ENCODE data around the gene VGF.
"Not testable (repeated sequence)": the region's sequence is repeated elsewhere in the genome, so short reads cannot be mapped to it uniquely, and the experiment has no call there.

VGF gene

DNA sequence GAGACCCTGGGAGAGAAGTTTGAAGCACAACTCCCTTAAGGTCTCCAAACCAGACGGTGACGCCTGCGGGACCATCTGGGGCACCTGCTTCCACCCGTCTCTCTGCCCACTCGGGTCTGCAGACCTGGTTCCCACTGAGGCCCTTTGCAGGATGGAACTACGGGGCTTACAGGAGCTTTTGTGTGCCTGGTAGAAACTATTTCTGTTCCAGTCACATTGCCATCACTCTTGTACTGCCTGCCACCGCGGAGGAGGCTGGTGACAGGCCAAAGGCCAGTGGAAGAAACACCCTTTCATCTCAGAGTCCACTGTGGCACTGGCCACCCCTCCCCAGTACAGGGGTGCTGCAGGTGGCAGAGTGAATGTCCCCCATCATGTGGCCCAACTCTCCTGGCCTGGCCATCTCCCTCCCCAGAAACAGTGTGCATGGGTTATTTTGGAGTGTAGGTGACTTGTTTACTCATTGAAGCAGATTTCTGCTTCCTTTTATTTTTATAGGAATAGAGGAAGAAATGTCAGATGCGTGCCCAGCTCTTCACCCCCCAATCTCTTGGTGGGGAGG is 27.6 kb downstream of the VGF start:
- no peak for DNase-seq (ENCODE audit: low read depth)

DNA sequence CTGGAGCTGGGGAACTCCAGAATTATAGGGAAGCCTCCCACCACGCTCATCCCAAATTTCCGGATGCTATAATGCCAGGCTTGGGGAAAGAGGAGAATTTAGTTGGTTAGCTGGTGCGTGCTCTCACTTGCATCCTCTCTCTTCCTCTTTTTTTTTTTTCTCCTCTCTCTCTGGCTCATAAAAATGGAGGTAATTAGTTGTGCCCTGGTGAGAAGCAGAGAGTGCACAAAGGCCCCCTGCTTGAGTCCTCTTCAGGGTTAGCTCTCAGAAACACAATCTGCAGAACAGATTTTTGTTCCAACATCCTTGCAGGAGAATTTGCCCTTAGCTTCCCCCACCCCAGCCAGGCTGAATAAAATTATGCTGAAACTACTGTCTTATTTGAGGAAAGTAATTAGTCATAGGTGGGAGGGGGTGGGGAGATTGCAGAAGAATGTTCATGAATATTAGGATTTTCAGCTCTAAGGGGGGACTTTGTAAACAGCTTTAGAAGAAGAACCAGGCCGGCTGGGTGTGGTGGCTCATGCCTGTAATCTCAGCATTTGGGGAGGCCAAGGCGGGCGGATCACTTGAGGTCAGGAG is 30.9 kb downstream of the VGF start:
- peak; percentile 61 for DNase-seq (ENCODE audit: low read depth)

DNA sequence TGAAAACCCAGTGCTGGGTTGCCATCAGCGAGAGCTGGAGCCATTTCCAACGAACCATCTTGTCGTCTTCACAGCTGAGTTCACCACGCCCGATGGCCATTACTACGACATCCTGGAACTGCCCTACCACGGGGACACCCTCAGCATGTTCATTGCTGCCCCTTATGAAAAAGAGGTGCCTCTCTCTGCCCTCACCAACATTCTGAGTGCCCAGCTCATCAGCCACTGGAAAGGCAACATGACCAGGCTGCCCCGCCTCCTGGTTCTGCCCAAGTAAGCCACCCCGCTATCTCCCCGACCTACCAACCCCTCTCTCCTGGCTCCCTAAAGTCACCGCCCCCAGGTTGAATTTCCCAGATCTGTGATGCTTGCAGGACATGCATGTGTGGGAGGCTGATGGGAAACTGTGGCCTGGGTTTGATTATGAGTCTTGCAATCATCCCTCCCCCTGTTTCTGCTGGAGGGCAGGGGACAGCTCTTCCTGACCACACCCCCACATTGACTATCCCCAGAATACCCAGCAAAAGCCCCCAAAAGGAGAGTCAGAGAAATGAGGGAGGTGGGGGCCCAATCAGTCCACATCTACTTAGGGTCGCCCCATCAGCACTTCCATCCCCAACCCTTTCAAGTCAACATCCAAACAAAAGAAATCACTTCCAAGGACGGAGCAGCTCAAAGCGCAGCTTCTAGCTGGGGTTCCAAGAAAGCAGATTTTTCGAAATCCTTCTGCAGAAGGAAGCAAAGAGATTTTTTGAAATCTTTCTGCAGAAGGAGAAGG is 31.6 kb downstream of the VGF start:
- DNase-seq (ENCODE audit: low read depth) = no peak

DNA sequence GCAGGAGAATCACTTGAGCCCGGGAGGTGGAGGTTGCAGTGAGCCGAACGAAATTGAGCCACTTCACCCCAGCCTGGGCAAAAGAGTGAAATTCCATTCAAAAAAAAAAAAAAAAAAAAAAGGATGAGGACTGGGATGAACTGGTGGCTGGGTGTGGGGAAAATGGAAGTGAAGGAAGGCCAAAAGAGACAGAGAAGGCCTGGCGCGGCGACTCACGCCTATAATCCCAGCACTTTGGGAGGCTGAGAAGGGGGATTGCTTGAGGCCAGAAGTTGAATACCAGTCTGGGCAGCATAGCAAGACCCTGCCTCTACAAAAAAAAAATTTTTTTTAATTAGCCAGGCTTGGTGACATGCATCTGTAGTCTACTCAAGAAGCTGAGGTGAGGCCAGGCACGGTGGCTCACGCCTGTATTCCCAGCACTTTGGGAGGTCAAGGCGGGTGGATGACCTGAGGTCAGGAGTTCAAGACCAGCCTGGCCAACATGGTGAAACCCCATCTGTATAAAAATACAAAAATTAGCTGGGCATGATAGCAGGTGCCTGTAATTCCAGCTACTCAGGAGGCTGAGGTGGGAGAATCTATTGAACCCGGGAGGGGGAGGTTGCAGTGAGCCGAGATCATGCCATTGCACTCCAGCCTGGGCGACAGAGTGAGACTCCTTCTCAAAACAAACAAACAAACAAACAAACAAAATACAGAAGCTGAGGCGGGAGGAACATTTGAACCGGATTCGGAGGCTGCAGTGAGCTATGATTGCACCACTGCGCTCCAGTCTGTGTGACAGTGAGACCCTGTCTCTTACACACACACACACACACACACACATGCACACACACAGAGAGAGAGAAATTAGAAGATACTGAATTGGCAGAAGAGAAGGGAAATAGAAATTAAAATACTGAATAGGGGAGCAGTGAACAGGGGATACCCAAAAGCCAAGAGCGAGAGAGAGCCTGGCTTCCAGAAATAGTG is 32.5 kb downstream of the VGF start:
- DNase-seq (ENCODE audit: low read depth) = not testable (repeated sequence)

DNA sequence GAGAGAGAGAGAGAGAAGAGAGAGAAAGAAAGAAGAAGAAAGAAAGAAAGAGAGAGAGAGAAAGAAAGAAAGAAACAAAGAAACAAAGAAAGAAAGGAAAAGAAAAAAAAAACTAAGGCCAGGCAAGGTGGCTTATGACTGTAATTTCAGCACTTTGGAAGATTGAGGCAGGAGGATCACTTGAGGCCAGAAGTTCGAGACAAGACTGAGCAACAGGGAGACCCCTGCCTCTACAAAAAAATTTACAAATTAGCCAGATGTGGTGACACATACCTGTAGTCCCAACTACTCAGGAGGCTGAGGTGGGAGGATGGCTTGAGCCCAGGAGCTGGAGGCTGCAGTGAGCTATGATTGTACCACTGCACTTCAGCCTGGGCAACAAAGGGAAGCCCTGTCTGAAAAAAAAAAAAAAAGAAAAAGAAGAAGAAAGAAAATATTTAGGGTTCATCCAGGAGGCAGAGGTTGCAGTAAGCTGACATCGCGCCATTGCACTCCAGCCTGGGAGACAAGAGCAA is 35.7 kb downstream of the VGF start:
- DNase-seq (ENCODE audit: low read depth) = no peak

DNA sequence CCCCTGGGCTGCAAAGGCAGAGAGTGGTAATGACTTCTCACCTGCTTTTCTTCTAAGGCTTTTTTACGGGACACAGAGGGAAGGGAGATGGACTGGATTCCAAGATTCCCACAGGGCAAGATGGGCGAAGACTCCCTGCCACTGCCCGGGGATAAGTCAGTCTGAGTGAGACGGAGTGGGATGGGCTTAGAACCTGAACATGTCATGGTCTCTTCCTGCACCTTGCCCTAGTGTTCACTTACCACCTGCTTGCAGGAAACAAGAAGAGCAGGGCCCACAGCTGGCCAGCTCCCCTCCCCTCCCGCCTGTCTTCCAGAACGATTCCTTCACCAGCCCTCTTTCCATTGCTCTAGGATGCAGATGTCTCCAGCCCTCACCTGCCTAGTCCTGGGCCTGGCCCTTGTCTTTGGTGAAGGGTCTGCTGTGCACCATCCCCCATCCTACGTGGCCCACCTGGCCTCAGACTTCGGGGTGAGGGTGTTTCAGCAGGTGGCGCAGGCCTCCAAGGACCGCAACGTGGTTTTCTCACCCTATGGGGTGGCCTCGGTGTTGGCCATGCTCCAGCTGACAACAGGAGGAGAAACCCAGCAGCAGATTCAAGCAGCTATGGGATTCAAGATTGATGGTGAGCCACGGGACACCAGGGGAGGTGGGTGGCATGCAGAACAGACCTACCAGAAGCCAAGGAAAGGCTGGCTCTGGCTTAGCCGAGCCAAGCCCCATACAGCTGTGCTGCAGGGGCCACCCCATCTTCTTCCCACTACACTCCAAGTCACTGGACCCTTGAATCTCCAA is 37.1 kb downstream of the VGF start:
- DNase-seq (ENCODE audit: low read depth) = peak; percentile 56

DNA sequence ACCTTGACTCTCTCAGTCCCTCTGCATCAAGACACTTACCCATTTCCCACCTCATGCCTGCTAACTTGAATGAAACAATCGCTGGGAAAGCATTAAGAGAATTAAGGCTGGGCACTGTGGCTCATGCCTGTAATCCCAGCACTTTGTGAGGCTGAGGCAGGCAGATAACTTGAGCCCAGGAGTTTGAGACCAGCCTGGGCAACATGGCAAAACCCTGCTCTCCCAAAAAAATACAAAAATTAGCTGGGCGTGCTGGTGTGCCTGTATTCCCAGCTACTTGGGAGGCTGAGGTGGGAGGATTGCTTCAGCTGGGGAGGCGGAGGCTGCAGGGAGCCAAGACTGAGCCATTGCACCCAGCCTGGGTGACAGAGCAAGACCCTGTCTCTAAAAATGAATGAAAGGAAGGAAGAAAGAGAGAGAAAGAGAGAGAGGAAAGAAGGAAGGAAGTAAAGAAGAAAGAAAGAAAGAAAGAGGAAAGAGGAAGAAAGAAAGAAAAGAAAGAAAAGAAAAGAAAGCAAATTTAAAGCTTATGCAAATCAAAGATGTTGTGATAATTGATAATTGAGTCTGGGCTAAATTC is 37.8 kb downstream of the VGF start:
- DNase-seq (ENCODE audit: low read depth) = no peak

DNA sequence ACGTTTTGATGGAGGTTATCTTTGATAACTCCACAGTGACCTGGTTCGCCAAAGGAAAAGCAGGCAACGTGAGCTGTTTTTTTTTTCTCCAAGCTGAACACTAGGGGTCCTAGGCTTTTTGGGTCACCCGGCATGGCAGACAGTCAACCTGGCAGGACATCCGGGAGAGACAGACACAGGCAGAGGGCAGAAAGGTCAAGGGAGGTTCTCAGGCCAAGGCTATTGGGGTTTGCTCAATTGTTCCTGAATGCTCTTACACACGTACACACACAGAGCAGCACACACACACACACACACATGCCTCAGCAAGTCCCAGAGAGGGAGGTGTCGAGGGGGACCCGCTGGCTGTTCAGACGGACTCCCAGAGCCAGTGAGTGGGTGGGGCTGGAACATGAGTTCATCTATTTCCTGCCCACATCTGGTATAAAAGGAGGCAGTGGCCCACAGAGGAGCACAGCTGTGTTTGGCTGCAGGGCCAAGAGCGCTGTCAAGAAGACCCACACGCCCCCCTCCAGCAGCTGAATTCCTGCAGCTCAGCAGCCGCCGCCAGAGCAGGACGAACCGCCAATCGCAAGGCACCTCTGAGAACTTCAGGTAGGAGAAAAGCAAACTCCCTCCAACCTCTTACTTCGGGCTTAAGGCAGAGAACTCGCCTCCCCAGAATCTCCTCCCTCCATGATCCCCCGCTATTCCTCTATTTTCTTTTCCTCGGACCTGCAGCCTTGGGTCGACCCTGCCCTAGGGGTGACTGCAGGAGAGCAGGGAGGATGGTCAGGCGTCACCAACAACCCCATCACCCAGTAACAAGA is 38.5 kb downstream of the VGF start, which contains the start of gene SERPINE1:
SERPINE1 (plus strand) TSS at position 454 of the 809 bp plus-strand sequence. CDS start 1,290 bp downstream, outside the sequence.
- peak; percentile 98 for DNase-seq (ENCODE audit: low read depth)

DNA sequence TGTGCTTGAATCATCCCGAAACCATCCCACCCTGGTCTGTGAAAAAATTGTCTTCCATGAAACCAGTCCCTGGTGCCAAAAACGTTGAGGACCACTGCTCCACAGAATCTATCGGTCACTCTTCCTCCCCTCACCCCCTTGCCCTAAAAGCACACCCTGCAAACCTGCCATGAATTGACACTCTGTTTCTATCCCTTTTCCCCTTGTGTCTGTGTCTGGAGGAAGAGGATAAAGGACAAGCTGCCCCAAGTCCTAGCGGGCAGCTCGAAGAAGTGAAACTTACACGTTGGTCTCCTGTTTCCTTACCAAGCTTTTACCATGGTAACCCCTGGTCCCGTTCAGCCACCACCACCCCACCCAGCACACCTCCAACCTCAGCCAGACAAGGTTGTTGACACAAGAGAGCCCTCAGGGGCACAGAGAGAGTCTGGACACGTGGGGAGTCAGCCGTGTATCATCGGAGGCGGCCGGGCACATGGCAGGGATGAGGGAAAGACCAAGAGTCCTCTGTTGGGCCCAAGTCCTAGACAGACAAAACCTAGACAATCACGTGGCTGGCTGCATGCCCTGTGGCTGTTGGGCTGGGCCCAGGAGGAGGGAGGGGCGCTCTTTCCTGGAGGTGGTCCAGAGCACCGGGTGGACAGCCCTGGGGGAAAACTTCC is 39.2 kb downstream of the VGF start:
- DNase-seq (ENCODE audit: low read depth) = peak; percentile 80

DNA sequence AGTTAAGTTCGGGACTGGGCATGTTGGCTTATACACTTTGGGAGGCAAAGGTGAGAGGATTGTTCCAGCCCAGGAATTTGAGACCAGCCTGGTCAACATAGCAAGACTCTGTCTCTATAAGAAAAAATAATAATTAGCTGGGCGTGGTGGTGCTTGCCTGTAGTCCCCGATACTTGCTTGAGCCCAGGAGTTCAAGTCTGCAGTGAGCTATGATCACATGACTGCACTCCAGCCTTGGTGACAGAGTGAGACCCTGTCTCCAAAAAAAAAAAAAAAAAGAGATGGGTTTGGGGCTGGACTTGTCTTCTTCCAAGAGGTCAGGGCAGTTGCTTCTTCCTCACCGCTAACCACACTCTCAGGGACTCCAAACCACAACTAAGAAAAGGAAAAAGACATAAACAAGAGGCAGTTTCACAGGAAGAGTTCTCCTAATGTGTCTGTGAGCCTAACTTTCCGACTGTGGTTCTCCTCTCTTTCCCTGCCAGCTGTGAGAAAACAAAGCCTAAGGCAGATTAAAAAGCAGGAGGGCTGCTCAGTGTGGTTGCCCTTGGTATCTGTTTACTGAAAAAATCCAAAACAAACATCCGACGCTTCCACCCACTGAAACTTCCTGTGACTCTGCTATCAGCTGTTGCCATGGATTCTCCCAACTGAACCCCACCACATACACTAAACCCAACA is 40.9 kb downstream of the VGF start:
- DNase-seq (ENCODE audit: low read depth) = peak; percentile 85

DNA sequence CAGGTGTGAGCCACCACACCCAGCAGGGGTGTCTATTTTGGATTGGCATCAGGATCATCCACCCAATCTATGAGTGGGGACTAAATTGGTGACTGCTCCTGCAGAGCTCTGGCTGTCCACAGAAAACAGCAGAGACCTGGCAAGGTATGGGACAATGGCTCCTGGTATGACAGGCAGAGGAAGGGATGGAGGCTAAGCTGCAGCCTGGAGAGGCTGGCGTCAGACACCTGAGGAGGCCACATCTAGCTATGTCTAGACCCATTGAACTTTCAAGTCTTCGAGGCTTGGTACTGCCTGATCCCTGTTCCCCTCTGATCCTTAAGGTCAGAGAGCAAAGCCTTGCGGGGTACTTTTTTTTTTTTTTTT is 41.7 kb downstream of the VGF start:
- no peak for DNase-seq (ENCODE audit: low read depth)

DNA sequence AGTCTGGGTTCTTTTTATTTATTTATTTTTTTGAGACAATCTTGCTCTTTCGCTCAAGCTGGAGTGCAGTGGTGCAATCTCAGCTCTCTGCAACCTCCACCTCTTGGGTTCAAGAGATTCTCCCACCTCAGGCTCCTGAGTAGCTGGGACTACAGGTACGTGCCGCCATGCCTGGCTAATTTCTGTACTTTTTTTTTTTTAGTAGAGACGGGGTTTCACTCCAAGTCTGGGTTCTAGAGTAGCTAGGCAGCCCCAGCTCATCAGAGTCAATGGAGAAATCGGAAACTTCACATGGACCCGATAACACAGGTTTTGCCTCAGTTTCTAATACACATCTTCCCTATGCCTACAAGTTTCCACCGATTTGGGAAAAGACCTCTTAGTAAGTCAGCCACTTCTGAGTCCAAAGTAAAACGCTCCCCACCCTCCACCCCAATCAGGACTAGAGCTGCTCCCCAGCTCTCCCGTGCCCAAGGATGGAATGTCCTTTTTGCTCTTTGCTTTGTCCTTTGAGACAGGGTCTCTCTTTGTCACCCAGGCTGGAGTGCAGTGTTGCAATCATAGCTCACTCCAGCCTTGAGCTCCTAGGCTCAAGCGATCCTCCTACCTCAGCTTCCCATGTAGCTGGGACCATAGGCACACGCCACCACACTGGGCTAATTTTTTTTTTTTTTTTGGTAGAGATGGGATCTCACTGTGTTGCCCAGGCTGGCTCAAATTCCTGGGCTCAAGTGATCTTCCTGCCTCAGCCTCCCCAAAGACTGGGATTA is 42.3 kb downstream of the VGF start:
- DNase-seq (ENCODE audit: low read depth) = no peak

DNA sequence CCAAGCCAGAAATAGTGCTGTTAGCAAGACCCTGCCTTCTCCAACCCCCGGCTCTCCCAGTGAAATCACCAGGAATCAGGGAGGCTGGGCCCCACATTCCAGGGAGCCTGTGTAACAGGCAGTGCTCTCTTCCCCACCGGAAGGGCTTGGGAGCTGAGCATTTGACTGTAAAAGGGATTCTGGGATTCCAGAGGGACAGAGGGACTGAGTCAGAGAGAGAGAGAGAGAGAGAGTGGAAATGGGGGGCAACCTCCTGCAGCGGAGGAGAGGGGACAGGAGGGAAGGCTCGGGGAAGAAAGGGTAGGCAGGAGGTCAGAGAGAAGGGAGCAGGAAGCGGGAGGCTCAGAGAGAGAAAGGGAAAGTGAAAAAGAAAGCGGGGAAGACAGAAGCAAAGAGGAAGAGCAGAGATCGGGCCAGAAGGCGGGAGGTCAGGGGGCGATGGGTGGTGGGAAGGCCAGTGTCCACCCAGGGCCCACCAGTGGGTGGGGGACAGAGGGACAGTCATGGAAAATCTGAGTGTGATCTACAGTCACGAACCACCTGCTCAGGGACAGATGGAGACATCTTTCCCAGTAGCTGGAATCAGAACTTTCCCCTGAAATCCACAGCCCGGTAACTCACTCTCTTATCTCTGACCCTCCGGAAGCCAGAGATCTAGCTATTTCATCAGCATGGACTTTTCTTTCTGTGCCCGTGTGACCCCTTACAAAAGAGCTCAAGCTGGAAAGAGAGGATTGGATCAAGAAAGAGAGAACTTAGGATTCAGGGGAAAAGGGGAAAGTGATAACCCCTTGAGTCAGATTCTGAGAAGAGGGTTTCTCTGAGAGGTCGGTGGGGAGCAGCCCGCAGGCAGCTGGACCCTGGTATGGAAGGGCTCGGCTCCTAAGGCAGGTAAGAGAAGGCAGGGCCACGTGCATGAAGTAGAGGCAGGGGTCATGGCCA is 43.1 kb downstream of the VGF start:
- DNase-seq (ENCODE audit: low read depth) = peak; percentile 98

DNA sequence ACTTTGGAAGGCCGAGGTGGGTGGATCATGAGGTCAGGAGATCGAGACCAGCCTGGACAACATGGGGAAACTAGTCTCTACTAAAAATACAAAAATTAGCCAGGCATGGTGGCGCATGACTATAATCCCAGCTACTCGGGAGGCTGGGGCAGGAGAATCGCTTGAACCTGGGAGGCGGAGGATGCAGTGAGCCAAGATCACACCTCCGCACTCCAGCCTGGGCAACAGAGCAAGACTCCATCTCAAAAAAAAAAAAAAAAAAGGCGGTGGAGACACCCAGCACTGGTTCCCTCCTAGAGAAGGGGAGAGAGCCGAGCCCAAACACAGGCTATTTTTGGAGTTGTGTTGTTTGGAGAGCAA is 43.8 kb downstream of the VGF start:
- DNase-seq (ENCODE audit: low read depth) = not testable (repeated sequence)

DNA sequence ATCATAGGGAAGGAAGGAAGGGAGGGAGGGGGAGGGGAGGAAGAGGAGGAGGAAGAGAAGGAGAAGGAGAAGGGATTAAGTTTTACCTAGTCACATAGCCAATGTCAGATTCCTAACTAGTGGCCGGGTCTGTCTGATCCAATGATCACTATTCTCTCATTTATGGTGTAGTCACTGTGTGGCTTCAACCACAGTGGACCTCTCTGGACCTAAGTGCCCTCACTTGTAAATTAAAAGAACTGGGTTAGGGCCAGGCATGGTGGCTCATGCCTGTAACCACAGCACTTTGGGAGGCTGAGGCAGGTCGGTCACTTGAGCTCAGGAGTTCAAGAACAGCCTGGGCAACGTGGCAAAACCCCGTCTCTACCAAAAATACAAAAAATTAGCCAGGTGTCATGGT is 45.1 kb downstream of the VGF start:
- no peak for DNase-seq (ENCODE audit: low read depth)

DNA sequence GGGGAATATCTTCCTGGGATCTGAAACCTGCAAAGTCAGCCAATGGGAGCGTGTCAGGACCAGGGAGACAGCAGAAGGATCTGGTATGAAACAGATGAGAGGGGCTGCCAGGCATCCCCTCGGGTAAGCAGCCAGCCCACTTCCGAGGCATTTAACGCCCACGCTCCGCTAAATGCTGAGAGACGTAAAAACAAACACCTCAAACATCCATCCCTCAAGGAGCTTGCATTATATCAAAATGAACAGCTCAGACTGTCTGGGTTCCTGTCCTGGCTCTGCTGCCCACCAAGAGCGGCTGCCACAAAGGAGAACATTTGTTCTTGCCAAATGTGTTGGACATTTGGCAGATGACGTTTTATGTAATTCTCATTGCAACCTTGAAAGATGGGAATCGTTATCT is 45.5 kb downstream of the VGF start:
- DNase-seq (ENCODE audit: low read depth) = no peak

DNA sequence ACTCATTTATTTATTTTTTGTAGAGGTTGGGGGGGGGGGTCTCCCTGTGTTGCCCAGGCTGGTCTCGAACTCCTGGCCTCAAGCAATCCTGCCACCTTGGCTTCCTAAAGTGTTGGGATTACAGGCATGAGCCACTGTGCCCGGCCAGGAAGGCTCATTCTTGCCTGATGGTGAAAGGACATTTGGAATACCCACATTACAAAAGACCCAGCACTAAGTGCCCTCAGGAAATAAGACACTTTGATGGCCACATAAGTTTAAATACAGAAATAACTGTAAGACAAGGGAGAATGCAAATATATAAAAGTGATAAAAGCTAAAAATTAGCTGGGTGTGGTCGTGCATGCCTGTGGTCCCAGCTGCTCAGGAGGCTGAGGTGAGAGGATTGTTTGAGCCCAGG is 46.5 kb downstream of the VGF start:
- DNase-seq (ENCODE audit: low read depth) = no peak
